Hematopoietic multipotent progenitor cell treated with erythropoietin and hydrocortisone succinate and interleukin-3 and kit ligand, for 8 days (in vitro differentiated cells): ENCODE data around the gene GPR107.

Experiments used
- DNase-seq: peaks from one replicate; pipeline ENCODE4 v3.0.0-alpha.2; 2015

Gene GPR107

GRCh38 chr9:130112538-130113151, 58.9 kb downstream of the GPR107 start:
- DNase-seq = peak; percentile 98

- peak; percentile 54 for DNase-seq
Measured at GRCh38 chr9:130114741-130115140, 61.0 kb downstream of the GPR107 start.

GRCh38 chr9:130116346-130116745, 62.6 kb downstream of the GPR107 start:
- no peak for DNase-seq

GRCh38 chr9:130117376-130117775, 63.7 kb downstream of the GPR107 start:
- no peak for DNase-seq

- DNase-seq = no peak
Measured at GRCh38 chr9:130117816-130118632, 64.3 kb downstream of the GPR107 start.

- peak; percentile 73 for DNase-seq
Measured at GRCh38 chr9:130118841-130119518, 65.3 kb downstream of the GPR107 start.

GRCh38 chr9:130119519-130120298, 66.0 kb downstream of the GPR107 start:
- DNase-seq = peak; percentile 51

GRCh38 chr9:130120299-130120587, 66.5 kb downstream of the GPR107 start:
- no peak for DNase-seq

GRCh38 chr9:130120832-130121231, 67.1 kb downstream of the GPR107 start:
- no peak for DNase-seq

GRCh38 chr9:130122456-130122855, 68.8 kb downstream of the GPR107 start:
- DNase-seq = no peak

- DNase-seq = no peak
Measured at GRCh38 chr9:130124085-130124860, 70.6 kb downstream of the GPR107 start.

- no peak for DNase-seq
Measured at GRCh38 chr9:130126721-130127433, 73.2 kb downstream of the GPR107 start.

GRCh38 chr9:130128251-130128650, 74.5 kb downstream of the GPR107 start:
- peak; percentile 41 for DNase-seq

GRCh38 chr9:130128733-130129431, 75.2 kb downstream of the GPR107 start:
- peak; percentile 98 for DNase-seq

- DNase-seq = no peak
Measured at GRCh38 chr9:130129432-130130061, 75.8 kb downstream of the GPR107 start.

- no peak for DNase-seq
Measured at GRCh38 chr9:130132746-130133145, 79.0 kb downstream of the GPR107 start.

- no peak for DNase-seq
Measured at GRCh38 chr9:130137081-130137640, 83.5 kb downstream of the GPR107 start.

- no peak for DNase-seq
Measured at GRCh38 chr9:130137641-130138081, 84.0 kb downstream of the GPR107 start.

GRCh38 chr9:130138171-130138653, 84.5 kb downstream of the GPR107 start:
- no peak for DNase-seq

- peak; percentile 61 for DNase-seq
Measured at GRCh38 chr9:130138791-130139190, 85.1 kb downstream of the GPR107 start.
